HG02938 (cell line): ENCODE data around the gene RAVER2.

ENCODE experiments used
- ATAC-seq: cut with Tn5 transposase; IDR thresholded peaks from one replicate; pipeline ENCODE4 v1.9.1; 2021; ENCODE audit warnings: mild to moderate bottlenecking, moderate library complexity; ENCODE audit not compliant: unreplicated experiment

RAVER2 gene

DNA sequence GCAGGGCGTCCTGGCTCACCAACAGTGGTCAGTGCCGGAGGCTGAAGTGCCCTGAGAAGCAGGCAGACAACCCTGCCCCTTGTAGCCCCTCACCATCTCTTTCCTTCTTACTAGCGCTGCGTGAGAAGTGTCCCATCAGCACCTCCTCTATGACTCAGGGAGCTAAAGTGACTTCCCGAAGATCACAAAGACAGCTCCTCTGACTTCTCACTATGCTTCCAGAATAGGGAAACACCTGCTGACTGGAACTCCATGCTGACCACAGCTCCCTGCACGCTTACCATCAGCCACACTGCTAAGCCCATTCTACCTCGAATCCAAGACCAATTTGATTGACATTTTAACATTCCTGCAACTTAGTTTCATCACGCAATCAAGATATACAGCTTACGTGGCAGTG lies 128.7 kb downstream of the RAVER2 start:
- ATAC-seq, result no peak

DNA sequence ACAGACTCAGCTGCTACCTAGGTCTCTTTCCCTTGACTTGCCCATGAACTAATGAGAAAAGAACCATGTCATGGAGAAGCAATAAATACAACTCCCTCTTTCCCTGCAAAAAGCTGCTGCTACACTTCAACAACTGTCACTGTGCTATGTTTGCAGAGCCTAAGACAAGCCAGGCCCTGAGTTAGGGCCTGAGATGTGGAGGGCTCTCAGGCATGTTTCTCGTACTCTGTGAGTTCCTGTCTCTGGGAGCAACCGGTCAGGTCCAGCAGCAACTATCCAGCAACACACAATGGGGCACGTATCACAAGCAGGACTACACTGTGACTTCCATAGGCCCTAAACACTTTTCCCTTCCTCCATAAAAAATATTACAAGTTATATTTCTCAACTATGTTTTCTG lies 129.8 kb downstream of the RAVER2 start:
- ATAC-seq, result no peak

DNA sequence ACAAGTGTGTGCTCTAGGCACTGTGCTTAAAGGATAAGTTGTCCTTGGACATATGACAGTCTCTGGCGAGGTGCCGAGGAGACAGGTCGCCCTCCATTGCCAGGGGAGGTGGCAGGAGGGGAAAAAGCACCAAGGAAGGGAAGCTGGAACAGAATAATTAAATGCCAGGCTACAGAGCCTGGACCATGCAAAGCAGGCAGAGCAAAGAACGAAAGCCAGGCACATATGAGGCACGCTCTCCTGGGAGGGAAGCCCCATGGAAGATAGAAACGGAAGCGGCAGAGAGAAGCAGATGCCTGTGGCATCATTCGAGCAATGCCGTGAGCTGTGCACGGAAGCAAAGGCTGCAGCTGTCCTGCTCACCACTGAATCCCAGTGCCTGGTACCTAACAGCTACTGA lies 130.2 kb downstream of the RAVER2 start:
- ATAC-seq, result no peak

DNA sequence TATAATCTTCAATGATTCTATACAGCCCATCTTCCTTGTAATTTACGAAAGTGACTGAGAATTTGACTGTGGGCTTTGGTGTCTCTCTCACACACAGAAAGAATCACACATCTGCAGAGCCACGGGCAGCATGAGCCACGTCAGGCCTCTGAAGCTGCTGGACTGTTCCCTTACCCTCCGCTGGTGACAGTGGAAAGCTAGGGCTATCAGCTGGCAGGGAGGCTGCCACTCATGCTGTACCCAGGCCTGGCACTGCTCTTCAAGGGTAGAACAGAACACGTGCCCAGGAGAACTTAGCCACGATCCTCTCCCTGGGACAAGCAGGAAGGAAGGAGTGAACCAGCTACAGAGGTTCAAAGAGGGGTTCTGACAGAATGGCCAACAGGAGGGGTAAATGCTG lies 130.7 kb downstream of the RAVER2 start:
- no peak for ATAC-seq

DNA sequence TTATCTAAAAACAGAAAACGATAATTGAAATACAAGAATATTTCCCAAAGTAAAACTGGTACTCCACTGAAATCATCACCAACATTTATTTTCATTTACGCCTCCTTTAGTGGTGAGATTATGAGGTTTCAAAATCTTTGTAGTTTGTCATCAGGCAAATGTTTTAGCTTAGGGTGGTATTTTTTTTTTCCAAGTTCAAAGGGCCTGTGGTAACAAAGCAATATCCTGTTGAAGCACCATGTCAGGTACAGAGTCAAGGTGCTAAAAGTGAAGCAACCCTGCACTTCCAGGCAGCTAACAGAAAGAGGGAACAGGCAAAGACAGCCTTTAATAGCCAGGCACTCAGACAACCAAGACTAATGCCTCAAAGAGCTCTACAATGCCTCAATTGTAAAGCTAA lies 132.3 kb downstream of the RAVER2 start:
- ATAC-seq, result no peak

DNA sequence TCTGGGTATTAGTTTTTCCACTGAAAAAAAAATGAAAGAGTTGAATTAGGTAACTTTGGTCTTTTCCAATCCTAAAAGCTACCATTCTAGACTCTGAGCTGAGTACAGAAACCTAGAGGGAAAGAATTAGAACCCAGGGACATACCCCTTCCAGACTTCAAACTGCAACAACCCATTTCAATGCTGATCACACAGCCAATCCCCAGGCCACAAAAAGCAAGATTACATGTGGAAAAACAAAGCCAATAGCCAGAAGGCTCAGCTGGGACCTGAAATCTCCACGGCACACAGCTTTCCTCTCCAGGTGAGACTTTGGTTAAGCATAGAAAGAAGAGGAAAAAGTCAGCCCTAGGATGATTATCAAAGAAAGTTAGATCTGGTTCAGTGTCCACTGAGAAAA lies 132.7 kb downstream of the RAVER2 start:
- no peak for ATAC-seq

DNA sequence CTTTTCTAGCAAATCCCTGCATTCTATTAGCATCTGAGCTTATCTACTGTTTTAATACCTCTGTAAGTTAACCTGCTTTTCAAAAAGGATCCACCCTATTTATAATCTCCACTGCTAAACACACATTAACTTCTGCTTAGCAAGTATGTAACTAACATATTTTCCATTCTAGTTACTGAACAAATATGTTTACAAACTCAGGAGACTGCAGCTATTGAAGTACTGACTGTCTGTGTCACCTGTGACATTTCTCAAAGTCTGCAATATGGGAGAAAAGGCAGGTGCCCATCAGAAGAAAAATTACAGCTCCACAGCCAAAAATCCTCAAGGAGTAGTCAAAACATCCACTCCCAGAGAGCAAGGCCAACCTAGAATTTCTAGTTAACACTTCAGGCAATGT lies 133.2 kb downstream of the RAVER2 start:
- ATAC-seq, result no peak

DNA sequence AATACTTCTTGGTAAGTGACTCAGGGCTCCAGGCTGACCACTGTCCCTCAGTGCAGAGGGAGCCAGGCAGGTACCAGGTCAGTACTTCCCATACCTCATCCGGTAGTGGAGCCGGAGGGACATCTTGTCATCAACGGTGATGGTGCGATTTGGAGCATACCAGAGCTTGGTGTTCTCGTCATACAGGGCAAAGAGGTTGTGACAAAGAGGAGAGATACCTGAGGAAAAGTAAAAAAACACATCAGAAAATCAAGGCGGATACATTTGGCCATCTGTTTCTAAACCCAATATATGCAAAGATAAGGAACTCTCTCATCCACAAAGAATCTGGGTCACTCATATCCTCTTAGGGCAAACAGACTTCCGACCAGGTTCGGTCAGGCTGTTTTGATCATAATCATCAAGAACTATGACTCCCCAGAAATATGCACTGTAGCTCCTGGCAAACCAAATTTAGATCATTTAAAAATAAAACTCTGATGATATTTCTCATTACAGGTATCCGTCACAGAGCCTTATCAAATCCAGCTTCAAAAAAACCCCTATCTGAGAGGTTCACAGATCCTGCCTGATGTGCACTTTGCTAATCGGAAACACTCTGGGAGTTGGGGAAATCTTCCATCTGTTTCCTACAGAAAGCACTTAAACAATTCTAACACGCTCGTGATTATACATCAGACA lies 134.2 kb downstream of the RAVER2 start:
- ATAC-seq, result no peak

GRCh38 chr1:64880449-64880848 lies 135.6 kb downstream of the RAVER2 start:
- ATAC-seq, result no peak

- ATAC-seq, result no peak
These were observed 136.4 kb downstream of the RAVER2 start for GRCh38 chr1:64881281-64881680.
